ENCODE results near the gene KRT26. TPM values are rescaled to one million over a fixed set of nuclear protein-coding genes. Genes with fewer than 3 reads are reported as not detected.

KRT26 gene
- total and polyA plus RNA-seq, 10 of the 15 experiments (the other 5 are each of a cell fraction or from before 2014, with no cell fraction given): not detected

GRCh38 chr17:40720899-40721298 is 51.1 kb downstream of the KRT26 start:
- no TSS peak for BruUV-seq (replicated peaks)
- ATAC-seq: no peak
- SMC1A ChIA-PET (ENCODE audit: uncharacterized antibody, unreplicated experiment): interaction anchor here (0.7 kb wide), 1 partner anchor 165 kb away, joined by 3 read pairs; no protein-coding TSS in a partner anchor
- Histone ChIP-seq H3K36me3 (ENCODE audit: control insufficient read depth in 2 of 2, insufficient read depth in 2 of 2, low read length in 1 of 2) (no peaks in the 10 kb centered on the region), H2AFZ (ENCODE audit: control insufficient read depth, low read depth, low read length) (no peak overlapping the region), H3K4me1 (ENCODE audit: control insufficient read depth, insufficient read depth, low read length) (no peaks in the 10 kb centered on the region), H3K27ac (ENCODE audit: control insufficient read depth, insufficient read depth) (no peak overlapping the region), H3K4me3 (no peak overlapping the region), H3K9me3 (replicated peaks; ENCODE audit: control insufficient read depth, insufficient read depth, low read length) (no peaks in the 10 kb centered on the region; the same call in 1 of the 3 replicates), H3K9ac (ENCODE audit: control insufficient read depth, insufficient read depth, low read length) (no peak overlapping the region), H3K79me2 (ENCODE audit: control insufficient read depth, insufficient read depth, low read length) (no peaks in the 10 kb centered on the region), H3K4me2 (ENCODE audit: control insufficient read depth, insufficient read depth) (no peak overlapping the region), H3K27me3 (replicated peaks in 1 of 2; ENCODE audit: control insufficient read depth in 2 of 2, insufficient read depth in 2 of 2, low read length in 1 of 2) (peaks cover 0 to 4% of the 10 kb centered on the region in 2 experiments; a peak in 2 of 4 replicates), H4K20me1 (ENCODE audit: control insufficient read depth, insufficient read depth) (no peaks in the 10 kb centered on the region)
- CTCF ChIA-PET: no interaction called here
- POLR2A ChIA-PET: no interaction called here
- RAD21 ChIA-PET (ENCODE audit: unreplicated experiment): no interaction called here
- DNase-seq (ENCODE audit: low read depth, low spot score): no peak
- intact Hi-C loops (cut with micrococcal nuclease; ENCODE audit: unreplicated experiment): loop anchor here (10.0 kb wide), 1 partner anchor 156 kb away; the partner anchor contains the start of gene CCR7
- TF ChIP-seq ATF7 (IDR thresholded peaks at IDR 0.05; ENCODE audit: low read depth) (peak; percentile 35; the same call in 1 of the 2 replicates), SPI1 (IDR thresholded peaks at IDR 0.05; ENCODE audit: borderline replicate concordance, insufficient read depth, low read depth, low read length) (0 out of 2 replicates have a peak, but pooled peaks have one; percentile 8), ZBTB40 (IDR thresholded peaks at IDR 0.05; ENCODE audit: borderline replicate concordance) (no peak)
- in situ Hi-C loops (cut with MboI): no loop called here
- WGBS (ENCODE audit: insufficient coverage, insufficient replicate concordance, low lambda C conversion rate, missing lambda C conversion rate): 5% methylated on average over 2 of the region's 2 CpGs
- FAIRE-seq: no peak

Data from GM12878 (cell line).